GM12874 (cell line): ENCODE results near the gene GYS2.

Experiments used
- TF ChIP-seq, protein P1 (sequence below): IDR thresholded peaks from 2 replicates; pipeline ENCODE4 v1.5.1; 2011; ENCODE audit warnings: low read depth, mild to moderate bottlenecking, control low read depth, low read length, moderate library complexity; ENCODE audit not compliant: insufficient read depth

The GYS2 gene

DNA sequence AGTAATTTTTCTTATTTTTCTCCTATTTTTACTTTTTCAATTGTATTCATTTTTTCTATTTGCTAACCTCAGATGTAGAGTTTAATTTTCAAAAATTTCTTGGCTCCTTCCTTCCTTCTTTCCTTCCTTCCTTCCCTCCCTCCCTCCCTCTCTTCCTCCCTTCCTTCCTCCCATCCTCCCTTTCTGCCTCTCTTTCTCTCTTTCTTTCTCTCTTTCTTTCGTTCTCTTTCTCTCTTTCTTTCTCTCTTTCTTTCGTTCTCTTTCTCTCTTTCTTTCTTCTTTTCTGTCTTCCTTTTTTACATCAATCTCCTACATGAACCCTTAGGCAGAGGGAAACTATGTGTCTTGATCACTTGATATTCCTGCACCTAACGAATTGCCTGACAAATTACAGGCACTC, 12.4 kb upstream of the GYS2 start:
- TF ChIP-seq, protein P1, sequence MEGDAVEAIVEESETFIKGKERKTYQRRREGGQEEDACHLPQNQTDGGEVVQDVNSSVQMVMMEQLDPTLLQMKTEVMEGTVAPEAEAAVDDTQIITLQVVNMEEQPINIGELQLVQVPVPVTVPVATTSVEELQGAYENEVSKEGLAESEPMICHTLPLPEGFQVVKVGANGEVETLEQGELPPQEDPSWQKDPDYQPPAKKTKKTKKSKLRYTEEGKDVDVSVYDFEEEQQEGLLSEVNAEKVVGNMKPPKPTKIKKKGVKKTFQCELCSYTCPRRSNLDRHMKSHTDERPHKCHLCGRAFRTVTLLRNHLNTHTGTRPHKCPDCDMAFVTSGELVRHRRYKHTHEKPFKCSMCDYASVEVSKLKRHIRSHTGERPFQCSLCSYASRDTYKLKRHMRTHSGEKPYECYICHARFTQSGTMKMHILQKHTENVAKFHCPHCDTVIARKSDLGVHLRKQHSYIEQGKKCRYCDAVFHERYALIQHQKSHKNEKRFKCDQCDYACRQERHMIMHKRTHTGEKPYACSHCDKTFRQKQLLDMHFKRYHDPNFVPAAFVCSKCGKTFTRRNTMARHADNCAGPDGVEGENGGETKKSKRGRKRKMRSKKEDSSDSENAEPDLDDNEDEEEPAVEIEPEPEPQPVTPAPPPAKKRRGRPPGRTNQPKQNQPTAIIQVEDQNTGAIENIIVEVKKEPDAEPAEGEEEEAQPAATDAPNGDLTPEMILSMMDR = no peak

GRCh38 chr12:21615431-21615830, 10.8 kb upstream of the GYS2 start:
- TF ChIP-seq, protein P1 = no peak

GRCh38 chr12:21614506-21614905, 9.9 kb upstream of the GYS2 start:
- TF ChIP-seq, protein P1 = no peak

- TF ChIP-seq, protein P1 = no peak
Measured at GRCh38 chr12:21613931-21614330, 9.3 kb upstream of the GYS2 start.

DNA sequence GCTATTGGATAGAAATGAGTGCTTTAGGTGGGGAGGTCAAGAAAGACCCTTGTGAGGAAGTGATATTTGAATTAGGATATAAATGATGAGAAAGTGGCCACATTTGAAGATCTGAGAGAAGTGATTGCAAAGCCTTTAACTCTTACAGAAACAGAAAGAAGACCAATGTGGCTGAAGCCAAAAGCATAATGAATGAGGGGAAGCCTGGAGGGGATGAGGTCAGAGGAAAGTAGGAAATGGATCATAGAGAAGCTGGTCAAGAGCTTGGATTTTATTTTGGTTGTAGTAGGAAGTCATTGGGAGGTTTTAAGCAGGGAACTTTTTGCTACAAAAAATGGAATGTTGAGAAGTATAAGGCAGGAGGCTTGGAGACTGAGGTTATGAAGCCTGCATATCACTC, 3.5 kb upstream of the GYS2 start:
- TF ChIP-seq, protein P1 = no peak

DNA sequence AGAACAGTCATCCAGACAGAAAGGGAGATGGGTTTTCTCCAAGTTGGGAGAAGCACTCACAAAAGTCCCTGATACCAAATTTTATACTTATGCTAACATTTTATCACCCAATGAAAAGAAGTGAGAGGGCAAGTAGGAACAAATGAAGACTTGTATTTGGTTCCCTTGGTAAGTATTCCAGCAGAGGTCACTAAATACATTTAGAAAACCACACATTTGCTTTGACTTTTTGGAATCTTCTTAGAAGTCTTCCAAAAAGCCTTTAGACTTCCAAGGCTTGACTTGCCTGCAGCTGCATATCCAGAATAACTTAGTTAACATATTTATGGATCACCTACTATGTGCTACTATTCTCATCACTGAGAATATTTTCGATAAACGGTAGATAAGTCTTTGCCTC, 3.1 kb upstream of the GYS2 start:
- TF ChIP-seq, protein P1 = no peak

- TF ChIP-seq, protein P1 = no peak
Measured at GRCh38 chr12:21606175-21606574, 1.5 kb upstream of the GYS2 start.

DNA sequence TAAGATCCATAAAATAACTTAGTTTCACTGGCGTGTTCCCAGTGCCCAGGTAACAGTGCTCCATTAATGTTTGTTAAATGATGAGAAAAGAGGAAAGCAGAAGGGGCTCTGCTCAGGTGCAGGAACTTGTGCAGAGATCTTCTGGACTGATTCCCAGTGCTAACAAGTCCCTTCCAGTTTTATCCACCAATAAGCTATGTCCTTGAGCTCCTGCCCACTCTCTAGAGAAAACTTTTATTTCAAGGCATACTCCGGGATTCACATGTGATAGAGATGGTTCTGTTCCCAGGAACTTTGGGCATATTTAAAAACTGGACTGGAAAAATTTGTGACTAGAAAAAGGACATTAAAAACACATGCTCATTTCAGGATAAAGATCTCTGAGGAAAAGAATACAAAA, 1.9 kb downstream of the GYS2 start:
- TF ChIP-seq, protein P1 = no peak
